Brain microvascular endothelial cell (primary cell): ENCODE results near the gene PLA2G4A.

Experiments used
- DNase-seq: peaks from one replicate; pipeline ENCODE4 v3.0.0-alpha.2; 2020
- H3K27ac ChIP-seq: fragments of 250-450 bp; sonication (Bioruptor Pico); 2 replicates; pipeline ENCODE4 v1.5.1; 2020; ENCODE audit warnings: mild to moderate bottlenecking, moderate library complexity
- H3K27me3 ChIP-seq: fragments of 250-450 bp; sonication (Bioruptor Pico); replicated peaks from 2 replicates; pipeline ENCODE4 v1.5.1; 2020; ENCODE audit warnings: mild to moderate bottlenecking
- H3K36me3 ChIP-seq: fragments of 250-450 bp; sonication (Bioruptor Pico); replicated peaks from 2 replicates; pipeline ENCODE4 v1.5.1; 2020; ENCODE audit warnings: mild to moderate bottlenecking
- H3K4me3 ChIP-seq: 2 replicates; pipeline ENCODE4 v1.5.1; 2011; ENCODE audit warnings: low read depth, mild to moderate bottlenecking, control low read depth, low read length, moderate library complexity
- in situ Hi-C: cut with HindIII; loops from 2 replicates; pipeline ENCODE4 v1.10.0; 2017; ENCODE audit warnings: low sequenced_read_pairs, low pct_ligation_motif_present
- TF ChIP-seq, protein P1 (sequence below): IDR thresholded peaks from 2 replicates; pipeline ENCODE4 v1.5.1; 2011; ENCODE audit warnings: low read depth, mild to moderate bottlenecking, moderate library complexity, low read length, control low read depth, inconsistent platforms; ENCODE audit errors: missing control alignments

PLA2G4A gene

DNA sequence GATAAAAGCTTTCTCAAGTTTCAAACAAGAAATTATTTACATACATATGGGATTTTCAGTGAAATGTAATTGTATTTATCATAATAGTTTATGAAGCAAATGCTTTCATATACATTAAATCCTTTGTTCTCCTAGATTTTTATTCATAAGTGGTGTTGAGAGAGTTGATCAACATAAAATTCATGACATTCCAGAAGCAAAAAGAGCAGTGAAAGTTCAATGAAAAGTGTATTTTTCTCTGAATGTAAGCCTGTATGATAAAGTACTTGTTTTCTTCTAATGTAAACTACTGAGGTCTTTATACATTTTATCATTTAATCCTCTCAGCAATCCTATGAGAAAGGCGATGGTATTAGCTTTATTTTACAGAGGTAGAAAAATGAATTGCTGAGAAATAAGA lies 146.5 kb downstream of the PLA2G4A start:
- in situ Hi-C loops: loop anchor here (25.0 kb wide), 2 partner anchors 363 to 488 kb away; no protein-coding TSS in a partner anchor
- no peaks in the 10 kb centered on the region for H3K36me3 ChIP-seq
- DNase-seq: no peak
- TF ChIP-seq, protein P1, sequence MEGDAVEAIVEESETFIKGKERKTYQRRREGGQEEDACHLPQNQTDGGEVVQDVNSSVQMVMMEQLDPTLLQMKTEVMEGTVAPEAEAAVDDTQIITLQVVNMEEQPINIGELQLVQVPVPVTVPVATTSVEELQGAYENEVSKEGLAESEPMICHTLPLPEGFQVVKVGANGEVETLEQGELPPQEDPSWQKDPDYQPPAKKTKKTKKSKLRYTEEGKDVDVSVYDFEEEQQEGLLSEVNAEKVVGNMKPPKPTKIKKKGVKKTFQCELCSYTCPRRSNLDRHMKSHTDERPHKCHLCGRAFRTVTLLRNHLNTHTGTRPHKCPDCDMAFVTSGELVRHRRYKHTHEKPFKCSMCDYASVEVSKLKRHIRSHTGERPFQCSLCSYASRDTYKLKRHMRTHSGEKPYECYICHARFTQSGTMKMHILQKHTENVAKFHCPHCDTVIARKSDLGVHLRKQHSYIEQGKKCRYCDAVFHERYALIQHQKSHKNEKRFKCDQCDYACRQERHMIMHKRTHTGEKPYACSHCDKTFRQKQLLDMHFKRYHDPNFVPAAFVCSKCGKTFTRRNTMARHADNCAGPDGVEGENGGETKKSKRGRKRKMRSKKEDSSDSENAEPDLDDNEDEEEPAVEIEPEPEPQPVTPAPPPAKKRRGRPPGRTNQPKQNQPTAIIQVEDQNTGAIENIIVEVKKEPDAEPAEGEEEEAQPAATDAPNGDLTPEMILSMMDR: no peak
- no peaks in the 10 kb centered on the region for H3K27me3 ChIP-seq
- H3K4me3 ChIP-seq: no peak overlapping the region
- H3K27ac ChIP-seq: peak overlapping the region; percentile 85

DNA sequence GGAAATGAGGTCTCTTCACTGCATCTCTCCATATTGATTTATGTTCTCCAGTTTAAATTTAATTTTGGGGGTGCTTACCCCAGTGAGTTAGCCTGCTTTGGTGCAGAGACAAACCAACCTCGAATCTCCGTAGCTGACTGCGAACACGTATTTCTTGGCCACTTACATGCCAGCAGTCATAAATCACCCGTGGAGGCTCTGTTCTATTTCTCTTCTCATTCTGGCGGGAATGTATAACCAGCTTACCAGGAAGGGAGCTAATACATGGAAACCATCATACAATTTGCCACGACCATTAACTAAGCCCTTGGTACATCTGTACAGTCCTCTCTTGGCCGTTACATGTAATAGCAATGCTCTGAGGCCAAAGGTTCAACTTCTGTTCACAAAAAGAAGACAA lies 148.0 kb downstream of the PLA2G4A start:
- no peak for DNase-seq
- Histone ChIP-seq H3K27ac (no peak overlapping the region), H3K36me3 (no peaks in the 10 kb centered on the region), H3K4me3 (no peak overlapping the region), H3K27me3 (no peaks in the 10 kb centered on the region)
- in situ Hi-C loops: loop anchor here (25.0 kb wide), 2 partner anchors 364 to 489 kb away; no protein-coding TSS in a partner anchor
- TF ChIP-seq, protein P1: peak; percentile 8

DNA sequence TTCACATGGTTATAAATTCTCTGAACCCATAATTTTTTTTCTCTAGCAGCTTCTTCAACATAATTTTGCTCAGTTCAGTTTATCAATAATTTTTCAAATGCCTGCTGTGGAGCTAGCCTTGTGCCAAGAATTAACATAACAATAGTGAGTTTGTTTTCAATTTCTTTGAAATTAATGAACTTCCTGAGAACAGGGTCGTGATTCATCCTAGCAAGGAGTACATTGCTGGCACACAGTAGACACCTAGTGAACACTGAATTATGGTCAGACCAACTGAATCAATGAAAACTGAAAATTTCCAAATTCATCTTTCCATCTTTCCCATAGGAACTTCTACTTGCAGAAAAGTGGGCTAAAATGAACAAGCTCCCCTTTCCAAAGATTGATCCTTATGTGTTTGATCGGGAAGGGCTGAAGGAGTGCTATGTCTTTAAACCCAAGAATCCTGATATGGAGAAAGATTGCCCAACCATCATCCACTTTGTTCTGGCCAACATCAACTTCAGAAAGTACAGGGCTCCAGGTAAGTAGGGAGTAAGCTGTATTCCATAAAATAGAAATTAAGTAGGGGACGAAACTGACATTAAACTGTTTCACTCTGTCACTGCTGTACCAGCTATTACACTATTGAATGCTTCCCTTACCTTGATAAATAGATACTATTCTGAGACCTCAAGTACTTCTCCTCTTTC lies 148.7 kb downstream of the PLA2G4A start:
- no peak for DNase-seq
- TF ChIP-seq, protein P1: no peak
- H3K27ac ChIP-seq: peak overlapping the region; percentile 4
- no peaks in the 10 kb centered on the region for H3K27me3 ChIP-seq
- in situ Hi-C loops: loop anchor here (25.0 kb wide), 2 partner anchors 365 to 490 kb away; no protein-coding TSS in a partner anchor
- no peak overlapping the region for H3K4me3 ChIP-seq
- H3K36me3 ChIP-seq: no peaks in the 10 kb centered on the region

DNA sequence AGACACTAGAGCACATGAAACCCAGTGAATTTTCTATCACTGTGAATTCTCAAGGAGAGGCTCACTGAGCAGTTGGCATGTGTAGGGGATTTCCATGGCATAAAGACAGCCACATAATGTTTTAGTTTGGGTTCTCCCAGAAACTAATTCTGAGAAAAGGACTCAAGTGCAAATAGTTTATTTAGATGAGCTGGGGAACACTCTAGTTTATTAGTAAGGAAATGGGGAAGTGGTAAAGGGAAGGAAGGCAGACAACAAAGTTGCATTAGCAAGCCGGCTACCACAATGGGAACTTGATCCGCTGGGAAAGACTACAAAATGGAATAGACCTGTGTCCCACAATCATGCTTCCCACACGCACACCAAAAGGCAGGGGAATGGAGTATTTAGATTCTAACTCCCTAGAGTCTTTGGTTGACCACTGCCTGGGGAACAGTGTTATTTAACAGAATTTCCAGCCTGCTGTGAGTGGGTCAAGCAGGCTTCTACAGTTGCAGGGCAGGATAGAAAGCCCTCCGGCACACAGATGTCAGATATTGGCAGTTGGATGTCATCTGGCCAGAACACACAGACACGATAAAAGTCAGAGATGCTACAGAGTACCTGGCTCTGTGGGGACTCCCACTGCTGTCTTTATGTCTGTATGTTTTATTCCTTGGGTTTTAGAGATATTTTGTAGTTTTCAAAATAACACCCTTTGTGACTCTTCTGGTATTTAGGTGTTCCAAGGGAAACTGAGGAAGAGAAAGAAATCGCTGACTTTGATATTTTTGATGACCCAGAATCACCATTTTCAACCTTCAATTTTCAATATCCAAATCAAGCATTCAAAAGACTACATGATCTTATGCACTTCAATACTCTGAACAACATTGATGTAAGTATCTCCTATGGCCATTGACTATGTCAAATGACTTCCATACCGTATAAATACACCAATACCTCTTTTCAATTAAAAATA lies 150.1 kb downstream of the PLA2G4A start:
- no peak for DNase-seq
- no peak overlapping the region for H3K4me3 ChIP-seq
- in situ Hi-C loops: loop anchor here (25.0 kb wide), 2 partner anchors 367 to 492 kb away; no protein-coding TSS in a partner anchor
- TF ChIP-seq, protein P1: no peak
- H3K36me3 ChIP-seq: no peaks in the 10 kb centered on the region
- no peaks in the 10 kb centered on the region for H3K27me3 ChIP-seq
- H3K27ac ChIP-seq: no peak overlapping the region

DNA sequence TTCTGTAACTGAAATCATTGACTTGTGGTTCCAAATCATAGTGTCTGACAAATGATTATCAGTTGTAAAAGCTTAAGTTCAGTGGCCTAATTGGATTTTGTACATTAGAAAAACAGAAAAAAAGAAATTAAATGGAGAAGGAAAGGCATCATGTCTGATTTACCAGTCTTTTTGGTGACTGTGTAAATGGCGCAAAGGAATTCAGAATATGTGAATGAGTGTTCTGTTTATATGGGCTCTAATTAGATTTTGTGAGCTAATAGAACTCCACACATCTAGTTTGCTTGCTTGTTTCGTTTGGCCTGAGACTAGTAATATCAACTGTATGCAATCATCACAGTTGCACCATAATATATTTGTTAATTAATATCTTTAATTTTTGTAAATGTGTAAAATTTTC lies 151.7 kb downstream of the PLA2G4A start:
- TF ChIP-seq, protein P1: no peak
- H3K27me3 ChIP-seq: no peaks in the 10 kb centered on the region
- in situ Hi-C loops: loop anchor here (25.0 kb wide), 2 partner anchors 368 to 493 kb away; no protein-coding TSS in a partner anchor

More for the DNA sequence above, 151.7 kb downstream of the PLA2G4A start:
- H3K4me3 ChIP-seq: no peak overlapping the region
- H3K27ac ChIP-seq: no peak overlapping the region
- no peaks in the 10 kb centered on the region for H3K36me3 ChIP-seq
- no peak for DNase-seq
